ENCODE results near the gene GAL3ST1. TPM values are rescaled to one million over a fixed set of nuclear protein-coding genes. Genes with fewer than 3 reads are reported as not detected.
A peak's percentile ranks its signal among the peaks of the same experiment; 100 is the strongest.

Gene GAL3ST1
- polyA plus RNA-seq, 1 of the 3 experiments (the other 2 are of a cell fraction), result not detected

DNA sequence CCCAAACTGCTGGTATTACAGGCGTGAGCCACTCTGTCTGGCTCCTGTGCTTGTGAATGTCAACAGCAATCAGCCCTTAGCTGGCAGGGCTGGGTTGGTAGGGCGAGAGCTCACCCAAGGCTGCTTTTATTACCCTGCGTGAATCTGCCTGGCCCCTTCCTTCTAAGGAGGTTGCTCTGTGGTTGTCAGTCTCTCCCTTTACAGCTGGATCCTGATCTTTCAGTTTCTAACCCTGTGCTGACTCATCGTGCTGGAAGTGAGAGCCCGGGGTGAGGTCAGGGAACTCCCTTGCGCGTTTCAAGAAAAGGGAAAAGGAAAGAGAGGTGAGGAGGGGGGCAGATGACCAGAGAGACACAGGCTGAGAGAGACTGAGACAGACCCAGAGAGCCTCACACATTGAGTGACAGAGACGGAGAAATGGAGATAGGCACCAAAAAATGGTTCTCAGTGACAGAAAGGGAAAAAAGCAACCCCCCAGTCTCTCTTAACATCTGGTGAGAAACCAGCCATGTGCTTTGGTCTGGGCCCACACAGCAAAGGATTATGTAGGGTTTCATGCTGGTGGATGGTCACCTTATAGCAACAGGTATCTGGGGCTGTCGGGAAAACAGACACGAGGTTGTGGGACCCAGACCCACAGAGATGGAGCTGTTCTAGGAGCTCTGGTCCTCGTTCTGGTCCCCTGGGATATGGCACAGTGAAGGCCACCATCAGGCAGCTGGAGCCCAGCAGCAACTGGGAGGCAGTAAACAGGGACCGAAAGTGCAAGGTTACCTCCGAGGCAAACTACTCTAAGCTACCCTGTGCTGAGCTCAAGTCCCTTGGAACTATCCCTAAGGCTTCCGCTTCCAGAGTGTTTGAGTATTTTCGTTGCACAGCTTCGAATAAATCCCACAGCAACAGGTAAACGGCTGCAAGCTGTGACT, 35.1 kb upstream of the GAL3ST1 start:
- CTCF ChIA-PET, result interaction anchor here (1.1 to 4.1 kb wide), 2 partner anchors 25 kb away, joined by 3 to 24 read pairs; partner anchors contain the start of gene SLC35E4
- POLR2A ChIA-PET, result no interaction called here
- no peaks in the 10 kb centered on the region for H4K20me1 ChIP-seq (ENCODE audit: insufficient read depth)
- no peaks in the 10 kb centered on the region for H3K9me2 ChIP-seq
- peak overlapping the region in 1 of 2 experiments; percentile 39; a peak in 1 of 4 replicates for H3K27ac ChIP-seq (ENCODE audit: low read depth in 2 of 2, low read length in 1 of 2)
- H3F3A ChIP-seq (replicated peaks; ENCODE audit: insufficient read depth), result peaks cover 4% of the 10 kb centered on the region
- H2AFZ ChIP-seq (ENCODE audit: low read depth), result peak overlapping the region; percentile 24; the same call in 1 of the 2 replicates
- H3K9me3 ChIP-seq, result no peaks in the 10 kb centered on the region
- DNase-seq, result no peak
- peaks cover 10 to 15% of the 10 kb centered on the region in 2 experiments; a peak in 2 of 4 replicates for H3K4me1 ChIP-seq (ENCODE audit: control insufficient read depth in 1 of 2, insufficient read depth in 2 of 2, low read depth in 1 of 2, low read length in 1 of 2)
- H3K36me3 ChIP-seq (replicated peaks in 1 of 2; ENCODE audit: control insufficient read depth in 1 of 2, insufficient read depth in 2 of 2, low read length in 1 of 2), result no peaks in the 10 kb centered on the region
- TF ChIP-seq MXI1 (IDR thresholded peaks at IDR 0.05; ENCODE audit: low read depth, low read length), result no peak
- peak; percentile 47; the same call in 1 of the 2 replicates for TF ChIP-seq FOSL2 (IDR thresholded peaks at IDR 0.05; ENCODE audit: borderline replicate concordance, low read depth)
- no peaks in the 10 kb centered on the region for H3K27me3 ChIP-seq (ENCODE audit: insufficient read depth)
- H3K9ac ChIP-seq, result no peak overlapping the region; the same call in 1 of the 2 replicates
- no peak overlapping the region for H3K4me3 ChIP-seq (ENCODE audit: low read depth in 2 of 2, low read length in 1 of 2)
- peak overlapping the region; percentile 29; the same call in 1 of the 2 replicates for H3K4me2 ChIP-seq
- H3K79me2 ChIP-seq (ENCODE audit: insufficient read depth), result no peaks in the 10 kb centered on the region
- 67% methylated on average over 16 of the region's 17 CpGs for WGBS (ENCODE audit: low lambda C conversion rate)

DNA sequence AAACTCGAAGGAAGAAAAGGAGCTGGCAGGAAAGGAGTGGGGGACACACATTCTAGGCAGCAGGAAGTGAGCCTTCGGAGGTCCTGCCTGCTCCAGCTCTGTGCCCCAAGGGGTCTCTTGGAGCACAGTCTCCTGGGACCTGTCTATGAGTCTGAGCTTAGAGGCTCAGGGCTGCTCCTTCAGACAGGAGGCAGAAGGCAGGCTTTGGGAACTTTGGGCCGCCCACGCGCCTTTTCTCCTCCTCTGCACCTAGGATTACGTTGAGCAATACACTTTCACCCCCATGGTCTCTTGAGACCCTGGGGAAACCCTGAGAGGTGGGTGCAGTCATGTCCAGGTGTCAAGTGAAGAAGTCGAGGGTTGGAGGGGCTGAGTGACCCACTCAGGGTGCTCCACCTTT, 33.5 kb upstream of the GAL3ST1 start:
- no peak overlapping the region for H3K4me2 ChIP-seq
- H2AFZ ChIP-seq (ENCODE audit: low read depth), result no peak overlapping the region
- H3K4me3 ChIP-seq (ENCODE audit: low read depth in 2 of 2, low read length in 1 of 2), result no peak overlapping the region
- TF ChIP-seq, protein P1, sequence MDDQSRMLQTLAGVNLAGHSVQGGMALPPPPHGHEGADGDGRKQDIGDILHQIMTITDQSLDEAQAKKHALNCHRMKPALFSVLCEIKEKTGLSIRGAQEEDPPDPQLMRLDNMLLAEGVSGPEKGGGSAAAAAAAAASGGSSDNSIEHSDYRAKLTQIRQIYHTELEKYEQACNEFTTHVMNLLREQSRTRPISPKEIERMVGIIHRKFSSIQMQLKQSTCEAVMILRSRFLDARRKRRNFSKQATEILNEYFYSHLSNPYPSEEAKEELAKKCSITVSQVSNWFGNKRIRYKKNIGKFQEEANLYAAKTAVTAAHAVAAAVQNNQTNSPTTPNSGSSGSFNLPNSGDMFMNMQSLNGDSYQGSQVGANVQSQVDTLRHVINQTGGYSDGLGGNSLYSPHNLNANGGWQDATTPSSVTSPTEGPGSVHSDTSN (IDR thresholded peaks at IDR 0.05), result no peak
- TF ChIP-seq EZH2phosphoT487 (IDR thresholded peaks at IDR 0.05; ENCODE audit: borderline replicate concordance, low read depth), result no peak
- no peak for TF ChIP-seq GABPA (IDR thresholded peaks at IDR 0.05; ENCODE audit: low read depth)
- TF ChIP-seq RAD21 (IDR thresholded peaks at IDR 0.05; ENCODE audit: low read length), result no peak
- no peak for TF ChIP-seq POLR2AphosphoS5 (IDR thresholded peaks at IDR 0.05; ENCODE audit: low read depth, low read length)
- TF ChIP-seq TAF1 (IDR thresholded peaks at IDR 0.05; ENCODE audit: borderline replicate concordance, low read depth, low read length), result no peak
- no peak for TF ChIP-seq SMC3 (IDR thresholded peaks at IDR 0.05; ENCODE audit: low read depth, low read length)
- TF ChIP-seq, protein P2, sequence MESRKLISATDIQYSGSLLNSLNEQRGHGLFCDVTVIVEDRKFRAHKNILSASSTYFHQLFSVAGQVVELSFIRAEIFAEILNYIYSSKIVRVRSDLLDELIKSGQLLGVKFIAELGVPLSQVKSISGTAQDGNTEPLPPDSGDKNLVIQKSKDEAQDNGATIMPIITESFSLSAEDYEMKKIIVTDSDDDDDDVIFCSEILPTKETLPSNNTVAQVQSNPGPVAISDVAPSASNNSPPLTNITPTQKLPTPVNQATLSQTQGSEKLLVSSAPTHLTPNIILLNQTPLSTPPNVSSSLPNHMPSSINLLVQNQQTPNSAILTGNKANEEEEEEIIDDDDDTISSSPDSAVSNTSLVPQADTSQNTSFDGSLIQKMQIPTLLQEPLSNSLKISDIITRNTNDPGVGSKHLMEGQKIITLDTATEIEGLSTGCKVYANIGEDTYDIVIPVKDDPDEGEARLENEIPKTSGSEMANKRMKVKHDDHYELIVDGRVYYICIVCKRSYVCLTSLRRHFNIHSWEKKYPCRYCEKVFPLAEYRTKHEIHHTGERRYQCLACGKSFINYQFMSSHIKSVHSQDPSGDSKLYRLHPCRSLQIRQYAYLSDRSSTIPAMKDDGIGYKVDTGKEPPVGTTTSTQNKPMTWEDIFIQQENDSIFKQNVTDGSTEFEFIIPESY (IDR thresholded peaks at IDR 0.05; ENCODE audit: borderline replicate concordance, low read depth), result no peak
- no peak for TF ChIP-seq RCOR1 (IDR thresholded peaks at IDR 0.05; ENCODE audit: low read length)
- TF ChIP-seq ELF1 (IDR thresholded peaks at IDR 0.05), result no peak
- TF ChIP-seq RFX5 (IDR thresholded peaks at IDR 0.05; ENCODE audit: low read length), result no peak
- TF ChIP-seq YY1 (IDR thresholded peaks at IDR 0.05; ENCODE audit: low read depth), result no peak
- WGBS (ENCODE audit: low lambda C conversion rate), result 87% methylated on average over 7 of the region's 7 CpGs
- H3K9me3 ChIP-seq, result no peaks in the 10 kb centered on the region
- peaks cover 10 to 15% of the 10 kb centered on the region in 2 experiments; a peak in 2 of 4 replicates for H3K4me1 ChIP-seq (ENCODE audit: control insufficient read depth in 1 of 2, insufficient read depth in 2 of 2, low read depth in 1 of 2, low read length in 1 of 2)
- no peaks in the 10 kb centered on the region for H3K36me3 ChIP-seq (replicated peaks in 1 of 2; ENCODE audit: control insufficient read depth in 1 of 2, insufficient read depth in 2 of 2, low read length in 1 of 2)
- no peaks in the 10 kb centered on the region for H4K20me1 ChIP-seq (ENCODE audit: insufficient read depth)
- H3K9ac ChIP-seq, result no peak overlapping the region
- DNase-seq, result no peak
- ChIA-PET CTCF (interaction anchor here (0.8 to 4.1 kb wide), 5 partner anchors 8 to 311 kb away, joined by 3 to 24 read pairs (median 6); partner anchors contain the start of genes MTFP1 and SLC35E4), POLR2A (interaction anchor here (1.0 kb wide), 1 partner anchor 16 kb away, joined by 3 read pairs; the partner anchor contains the start of gene PES1)
- H3K79me2 ChIP-seq (ENCODE audit: insufficient read depth), result no peaks in the 10 kb centered on the region
- H3K27me3 ChIP-seq (ENCODE audit: insufficient read depth), result no peaks in the 10 kb centered on the region
- no peaks in the 10 kb centered on the region for H3K9me2 ChIP-seq
- H3K27ac ChIP-seq (ENCODE audit: low read depth in 2 of 2, low read length in 1 of 2), result no peak overlapping the region
- peaks cover 4% of the 10 kb centered on the region for H3F3A ChIP-seq (replicated peaks; ENCODE audit: insufficient read depth)
